Measurements from ENCODE around the gene LLGL1.

Gene LLGL1

GRCh38 chr17:18259621-18260331 is 34.3 kb downstream of the LLGL1 start:
- DNase-seq (ENCODE audit: low read depth in 1 of 2, low spot score in 1 of 2), result no peak
- no peaks in the 10 kb centered on the region for H3K27me3 ChIP-seq (ENCODE audit: insufficient read depth, poor library complexity, severe bottlenecking)
- H3K4me3 ChIP-seq (replicated peaks; ENCODE audit: insufficient read depth, low read length), result peak overlapping the region; percentile 76
- peak overlapping the region; percentile 83; the same call in 1 of the 2 replicates for H3K27ac ChIP-seq (replicated peaks)
- TF ChIP-seq SPI1 (IDR thresholded peaks at IDR 0.05; ENCODE audit: borderline replicate concordance, low read depth) (no peak), REST (IDR thresholded peaks at IDR 0.05; ENCODE audit: insufficient replicate concordance, low read depth) (no peak), GABPA (IDR thresholded peaks at IDR 0.05; ENCODE audit: low read depth) (no peak), POLR2AphosphoS5 (IDR thresholded peaks at IDR 0.05; ENCODE audit: low read depth) (no peak)
- TF ChIP-seq, protein P1, sequence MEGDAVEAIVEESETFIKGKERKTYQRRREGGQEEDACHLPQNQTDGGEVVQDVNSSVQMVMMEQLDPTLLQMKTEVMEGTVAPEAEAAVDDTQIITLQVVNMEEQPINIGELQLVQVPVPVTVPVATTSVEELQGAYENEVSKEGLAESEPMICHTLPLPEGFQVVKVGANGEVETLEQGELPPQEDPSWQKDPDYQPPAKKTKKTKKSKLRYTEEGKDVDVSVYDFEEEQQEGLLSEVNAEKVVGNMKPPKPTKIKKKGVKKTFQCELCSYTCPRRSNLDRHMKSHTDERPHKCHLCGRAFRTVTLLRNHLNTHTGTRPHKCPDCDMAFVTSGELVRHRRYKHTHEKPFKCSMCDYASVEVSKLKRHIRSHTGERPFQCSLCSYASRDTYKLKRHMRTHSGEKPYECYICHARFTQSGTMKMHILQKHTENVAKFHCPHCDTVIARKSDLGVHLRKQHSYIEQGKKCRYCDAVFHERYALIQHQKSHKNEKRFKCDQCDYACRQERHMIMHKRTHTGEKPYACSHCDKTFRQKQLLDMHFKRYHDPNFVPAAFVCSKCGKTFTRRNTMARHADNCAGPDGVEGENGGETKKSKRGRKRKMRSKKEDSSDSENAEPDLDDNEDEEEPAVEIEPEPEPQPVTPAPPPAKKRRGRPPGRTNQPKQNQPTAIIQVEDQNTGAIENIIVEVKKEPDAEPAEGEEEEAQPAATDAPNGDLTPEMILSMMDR (IDR thresholded peaks at IDR 0.05; ENCODE audit: insufficient read depth, low read length), result no peak

DNA sequence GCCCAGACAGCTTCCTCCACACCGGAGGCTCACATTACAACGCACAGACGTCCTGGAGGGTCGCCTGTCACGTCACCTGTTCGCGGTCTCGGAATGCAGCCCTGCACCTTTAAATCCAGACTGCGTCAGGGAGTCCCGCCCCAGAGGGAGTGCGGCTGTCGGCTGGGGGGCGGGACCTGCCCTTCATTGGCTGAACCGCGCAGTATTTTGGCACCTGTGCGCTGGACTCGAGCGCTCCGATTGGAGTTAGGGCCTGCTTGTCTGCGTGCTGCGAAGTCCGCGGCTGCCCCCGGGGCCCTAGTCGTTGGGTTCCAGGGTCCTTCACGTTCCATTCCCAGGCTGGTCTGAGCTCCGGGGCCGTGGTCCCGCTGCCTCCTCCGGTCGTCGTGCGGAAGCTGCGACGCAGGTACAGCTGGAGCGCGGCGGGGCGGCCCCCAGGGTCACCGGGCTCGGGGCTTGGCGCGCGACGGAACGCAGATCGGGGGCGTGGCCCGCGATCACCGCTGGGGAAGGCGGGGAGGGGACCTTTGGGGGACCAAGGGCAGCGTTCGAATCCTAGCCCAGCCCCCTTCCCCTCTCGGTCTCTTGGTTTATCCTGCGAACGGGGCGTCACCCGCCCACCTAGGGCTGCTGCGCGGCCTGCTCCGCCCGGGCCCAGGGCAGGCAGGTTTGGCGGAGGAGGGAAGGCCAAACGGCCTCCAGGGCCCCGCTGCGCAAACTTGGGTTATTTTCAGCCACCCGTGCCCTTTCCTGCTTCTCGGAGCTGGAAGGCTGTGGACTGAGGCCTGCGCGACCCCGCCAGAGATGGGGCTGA is 35.1 kb downstream of the LLGL1 start, which contains the start of gene MIEF2:
Gene MIEF2 (plus strand): TSS at position 331 of the 814 bp plus-strand sequence. CDS start 2,059 bp downstream, outside the sequence.
- H3K4me3 ChIP-seq (replicated peaks; ENCODE audit: insufficient read depth, low read length), result peak within 1 kb of the TSS; percentile 76
- peak; percentile 58 to 86 for DNase-seq (ENCODE audit: low read depth in 1 of 2, low spot score in 1 of 2)
- no peaks in the 10 kb centered on the region for H3K27me3 ChIP-seq (ENCODE audit: insufficient read depth, poor library complexity, severe bottlenecking)
- H3K27ac ChIP-seq (replicated peaks), result peak within 1 kb of the TSS; percentile 83
- TF ChIP-seq REST (IDR thresholded peaks at IDR 0.05; ENCODE audit: insufficient replicate concordance, low read depth) (no peak), POLR2AphosphoS5 (IDR thresholded peaks at IDR 0.05; ENCODE audit: low read depth) (no peak), GABPA (IDR thresholded peaks at IDR 0.05; ENCODE audit: low read depth) (no peak), SPI1 (IDR thresholded peaks at IDR 0.05; ENCODE audit: borderline replicate concordance, low read depth) (no peak)
- TF ChIP-seq, protein P1 (IDR thresholded peaks at IDR 0.05; ENCODE audit: insufficient read depth, low read length), result no peak

GRCh38 chr17:18261146-18261515 is 35.7 kb downstream of the LLGL1 start:
- H3K27me3 ChIP-seq (ENCODE audit: insufficient read depth, poor library complexity, severe bottlenecking), result no peaks in the 10 kb centered on the region
- H3K4me3 ChIP-seq (replicated peaks; ENCODE audit: insufficient read depth, low read length), result peak overlapping the region; percentile 76
- H3K27ac ChIP-seq (replicated peaks), result peak overlapping the region; percentile 83
- TF ChIP-seq GABPA (IDR thresholded peaks at IDR 0.05; ENCODE audit: low read depth) (no peak), POLR2AphosphoS5 (IDR thresholded peaks at IDR 0.05; ENCODE audit: low read depth) (no peak), REST (IDR thresholded peaks at IDR 0.05; ENCODE audit: insufficient replicate concordance, low read depth) (no peak), SPI1 (IDR thresholded peaks at IDR 0.05; ENCODE audit: borderline replicate concordance, low read depth) (no peak)
- TF ChIP-seq, protein P1 (IDR thresholded peaks at IDR 0.05; ENCODE audit: insufficient read depth, low read length), result no peak
- DNase-seq (ENCODE audit: low read depth in 1 of 2, low spot score in 1 of 2), result no peak

Measured in HL-60 (cell line).